HepG2 (cell line): ENCODE measurements around the gene TBC1D26. TPM values are rescaled to one million over a fixed set of nuclear protein-coding genes. Genes with fewer than 3 reads are reported as not detected.
A peak's percentile ranks its signal among the peaks of the same experiment; 100 is the strongest.
"Not testable (repeated sequence)": the region's sequence is repeated elsewhere in the genome, so short reads cannot be mapped to it uniquely, and the experiment has no call there.

Source experiments
- ATAC-seq: fragments of 200-7000 bp; cut with Tn5 transposase; 3 replicates; pipeline ENCODE4 v1.9.1; 2020; ENCODE audit warnings: mild to moderate bottlenecking, moderate library complexity
- BruUV-seq: library from RNA; stranded (reverse); fragments of 400-500 nt; replicated peaks from 2 replicates; lab custom pipeline; 2021; lab: Mats Ljungman, UMichigan
- CTCF ChIA-PET: fragments of 300-600 bp; formaldehyde crosslinking; extraction: SDS; loops from one replicate; lab custom pipeline; 2021; ENCODE audit warnings: low total read pairs, inconsistent platforms, low intra/inter-chr PET ratio; lab: Yijun Ruan, JAX
- POLR2A ChIA-PET: fragments of 350-600 bp; sonication (Branson Sonifier 250); formaldehyde crosslinking; loops from one replicate; lab custom pipeline; 2020; ENCODE audit warnings: antibody characterized with exemption, inconsistent platforms; lab: Yijun Ruan, JAX
- DNase-seq: peaks from one replicate; pipeline ENCODE4 v3.0.0-alpha.2; 2015; ENCODE audit warnings: low spot score
- FAIRE-seq: peaks from 3 replicates; lab custom pipeline; 2011; peaks lifted over from hg19 to GRCh38; lab: Jason Lieb, UNC
- H2AFZ ChIP-seq: one replicate; pipeline ENCODE4 v1.6.1; 2011; ENCODE audit warnings: low read length, inconsistent platforms
- H3K27ac ChIP-seq: fragments of 300-600 bp; 3 replicates; pipeline ENCODE4 v1.8.0; 2011; ENCODE audit warnings: mixed run types, mild to moderate bottlenecking, mixed read lengths, low read length, inconsistent platforms; ENCODE audit not compliant: insufficient read depth; ENCODE audit errors: extremely low read length
- H3K27me3 ChIP-seq, 2 experiments: fragments of 200-600 bp in 1 of 2; 2 replicates in 1 of 2; 3 replicates in 1 of 2; pipeline versions ENCODE4 v1.6.0 to v1.8.0; 2011; ENCODE audit warnings: low read length in 2 of 2, mild to moderate bottlenecking in 2 of 2, moderate library complexity in 2 of 2, inconsistent platforms in 1 of 2; ENCODE audit not compliant: insufficient read depth in 2 of 2, control insufficient read depth in 1 of 2
- H3K36me3 ChIP-seq, 2 experiments: fragments of 200-600 bp in 1 of 2; replicated peaks in 1 of 2; 2 replicates in 1 of 2; 3 replicates in 1 of 2; pipeline versions ENCODE4 v1.5.1 to v1.8.0; 2011; ENCODE audit warnings: low read length in 2 of 2, inconsistent platforms in 1 of 2; ENCODE audit not compliant: insufficient read depth in 2 of 2, control insufficient read depth in 1 of 2
- H3K4me1 ChIP-seq: 2 replicates; pipeline ENCODE4 v1.5.1; 2012; ENCODE audit warnings: low read length, inconsistent platforms; ENCODE audit not compliant: insufficient read depth
- H3K4me2 ChIP-seq: 2 replicates; pipeline ENCODE4 v1.6.0; 2011; ENCODE audit warnings: low read depth, low read length, inconsistent platforms
- H3K4me3 ChIP-seq, 3 experiments: fragments of 200-600 bp in 1 of 3; sonication (generic), shearing (Covaris generic) in 1 of 3; replicated peaks in 1 of 3; 2 replicates each; pipeline ENCODE4 v1.5.1; 2011 to 2016; ENCODE audit warnings: low read length in 3 of 3, inconsistent platforms in 2 of 3, low read depth in 2 of 3, mild to moderate bottlenecking in 2 of 3, control low read depth in 1 of 3, mixed read lengths in 1 of 3; ENCODE audit not compliant: insufficient read depth in 1 of 3
- H3K79me2 ChIP-seq: one replicate; pipeline ENCODE4 v1.6.1; 2011; ENCODE audit warnings: low read length, inconsistent platforms; ENCODE audit not compliant: insufficient read depth
- H3K9ac ChIP-seq: 2 replicates; pipeline ENCODE4 v1.6.0; 2011; ENCODE audit warnings: mild to moderate bottlenecking, low read depth, low read length, inconsistent platforms; ENCODE audit not compliant: insufficient read depth
- H3K9me3 ChIP-seq: 2 replicates; pipeline ENCODE4 v1.5.1; 2012; ENCODE audit warnings: mild to moderate bottlenecking, low read length
- H4K20me1 ChIP-seq: 2 replicates; pipeline ENCODE4 v1.6.0; 2011; ENCODE audit warnings: inconsistent platforms, mild to moderate bottlenecking, low read length, moderate library complexity; ENCODE audit not compliant: insufficient read depth
- ZNF7 ChIP-seq: IDR thresholded peaks from 2 replicates; pipeline ENCODE4 v1.6.1; 2016; ENCODE audit warnings: missing biosample characterization, missing genetic modification reagents
- WGBS: methylation state at CpG from one replicate; pipeline ENCODE4 v1.1.6; 2017; ENCODE audit warnings: low lambda C conversion rate; 5-methylcytosine and 5-hydroxymethylcytosine counted together
- in situ Hi-C: cut with HindIII; loops from 2 replicates; pipeline ENCODE4 v1.10.0; 2017; ENCODE audit warnings: low pct_unique_long_range_greater_than_20kb; ENCODE audit not compliant: extremely low pct_ligation_motif_present
- intact Hi-C: fragments of 100-400 bp; cut with micrococcal nuclease; formaldehyde crosslinking; loops from one replicate; pipeline ENCODE4 v1.10.0; 2022; ENCODE audit not compliant: unreplicated experiment
- polyA plus RNA-seq, 8 experiments: library from polyadenylated mRNA; depleted of rRNA in 3 of 8; stranded (reverse) in 7 of 8; unstranded in 1 of 8; fragments of >200 nt; fragmentation: Illumina TruSeq in 4 of 8; extraction: Trizol in 4 of 8; gene quantifications; 2 replicates each; pipeline versions ENCODE4 v1.2.1 to v1.2.3, GENCODE V29; 2011 to 2016; ENCODE audit warnings: low read depth in 4 of 8, missing spikeins in 1 of 8, mixed read lengths in 1 of 8; ENCODE audit not compliant: insufficient read depth in 1 of 8
- total RNA-seq, 5 experiments: library from RNA; depleted of rRNA; stranded (reverse); fragments of >200 nt; fragmentation: Illumina TruSeq; extraction: Trizol; gene quantifications; 2 replicates each; pipeline ENCODE4 v1.2.3, GENCODE V29; 2016; ENCODE audit warnings: low read depth in 1 of 5

TBC1D26 gene
- total and polyA plus RNA-seq, 2 of the 13 experiments (the other 11 are each of a cell fraction or from before 2014, with no cell fraction given), result 0.33 TPM; not detected in 1

- H3K4me2 ChIP-seq, H3K27ac ChIP-seq, H3K27me3 ChIP-seq, H3K4me1 ChIP-seq, H3K79me2 ChIP-seq, H3K9ac ChIP-seq, H4K20me1 ChIP-seq, CTCF ChIA-PET, intact Hi-C loops, ATAC-seq, POLR2A ChIA-PET, in situ Hi-C loops, DNase-seq, H2AFZ ChIP-seq, BruUV-seq, FAIRE-seq, H3K4me3 ChIP-seq: not testable (repeated sequence)
- Histone ChIP-seq H3K36me3 (peaks cover 7 to 24% of the 10 kb centered on the region in 2 experiments; a peak in 4 of 5 replicates), H3K9me3 (peaks cover 13% of the 10 kb centered on the region; the same call in 1 of the 2 replicates)
- 97% methylated on average over 25 of the region's 32 CpGs for WGBS
Observed at GRCh38 chr17:15704813-15705212, 27.3 kb upstream of the TBC1D26 start.

DNA sequence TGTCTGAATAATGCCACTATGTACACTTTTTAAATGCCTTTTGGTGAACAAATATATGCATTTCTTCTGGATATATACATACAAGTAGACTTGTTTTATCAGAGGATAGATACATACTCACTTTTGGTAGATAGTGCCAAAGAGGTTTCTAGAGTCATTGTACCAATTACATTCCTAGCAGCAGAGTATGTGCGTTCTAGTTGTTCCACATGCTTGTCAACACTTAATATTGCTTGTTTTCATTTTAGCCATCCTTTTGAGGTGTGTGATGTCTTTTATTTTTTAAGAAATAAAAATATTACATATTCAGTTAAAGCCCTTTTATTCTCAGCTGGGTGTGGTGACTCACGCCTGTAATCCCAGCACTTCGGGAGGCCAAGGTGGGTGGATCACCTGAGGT, 23.2 kb upstream of the TBC1D26 start:
- H3K9ac ChIP-seq, DNase-seq, H3K79me2 ChIP-seq, H3K4me3 ChIP-seq, H3K27ac ChIP-seq, H3K4me2 ChIP-seq, BruUV-seq, intact Hi-C loops, POLR2A ChIA-PET, H2AFZ ChIP-seq, in situ Hi-C loops, ATAC-seq, CTCF ChIA-PET, H3K4me1 ChIP-seq, FAIRE-seq, H3K27me3 ChIP-seq, H4K20me1 ChIP-seq: not testable (repeated sequence)
- H3K9me3 ChIP-seq, result peaks cover 13% of the 10 kb centered on the region; the same call in 1 of the 2 replicates
- peaks cover 7 to 24% of the 10 kb centered on the region in 2 experiments; a peak in 4 of 5 replicates for H3K36me3 ChIP-seq
- TF ChIP-seq ZNF7 (CRISPR knock-in tag), result peak; percentile 86
- 100% methylated on average over 1 of the region's 3 CpGs for WGBS
